Activated T-helper 17 cell treated with anti-CD3 and anti-CD28 coated beads, Interleukin-2, amount 50 U/mL, for 72 hours (primary cell): ENCODE data around the gene FANCI. TPM values are rescaled to one million over a fixed set of nuclear protein-coding genes. Genes with fewer than 3 reads are reported as not detected.
"Not testable (repeated sequence)": the region's sequence is repeated elsewhere in the genome, so short reads cannot be mapped to it uniquely, and the experiment has no call there.

Source experiments
- ATAC-seq: fragments of 150-1000 bp; cut with Tn5 transposase; replicated peaks from 2 replicates; pipeline ENCODE4 v1.10.0; 2021; ENCODE audit warnings: mild to moderate bottlenecking, moderate library complexity
- H3K27ac Mint-ChIP-seq: one replicate; pipeline ENCODE4 v1.8.0; 2022; ENCODE audit warnings: mixed read lengths
- H3K27me3 Mint-ChIP-seq: one replicate; pipeline ENCODE4 v1.8.0; 2022; ENCODE audit warnings: mixed read lengths
- H3K36me3 Mint-ChIP-seq: one replicate; pipeline ENCODE4 v1.8.0; 2022; ENCODE audit warnings: low read depth, mild to moderate bottlenecking, mixed read lengths
- H3K4me1 Mint-ChIP-seq: one replicate; pipeline ENCODE4 v1.8.0; 2022; ENCODE audit warnings: mixed read lengths
- H3K4me3 Mint-ChIP-seq: one replicate; pipeline ENCODE4 v1.8.0; 2022; ENCODE audit warnings: mild to moderate bottlenecking, mixed read lengths
- H3K9me3 Mint-ChIP-seq: one replicate; pipeline ENCODE4 v1.8.0; 2022; ENCODE audit warnings: mixed read lengths
- total RNA-seq, 2 donors: library from RNA; stranded (reverse); gene quantifications; one replicate each; pipeline ENCODE4 v1.2.3, GENCODE V29; 2022

FANCI gene
- total RNA-seq, 2 donors from 2014 or later: 210 to 232 TPM

DNA sequence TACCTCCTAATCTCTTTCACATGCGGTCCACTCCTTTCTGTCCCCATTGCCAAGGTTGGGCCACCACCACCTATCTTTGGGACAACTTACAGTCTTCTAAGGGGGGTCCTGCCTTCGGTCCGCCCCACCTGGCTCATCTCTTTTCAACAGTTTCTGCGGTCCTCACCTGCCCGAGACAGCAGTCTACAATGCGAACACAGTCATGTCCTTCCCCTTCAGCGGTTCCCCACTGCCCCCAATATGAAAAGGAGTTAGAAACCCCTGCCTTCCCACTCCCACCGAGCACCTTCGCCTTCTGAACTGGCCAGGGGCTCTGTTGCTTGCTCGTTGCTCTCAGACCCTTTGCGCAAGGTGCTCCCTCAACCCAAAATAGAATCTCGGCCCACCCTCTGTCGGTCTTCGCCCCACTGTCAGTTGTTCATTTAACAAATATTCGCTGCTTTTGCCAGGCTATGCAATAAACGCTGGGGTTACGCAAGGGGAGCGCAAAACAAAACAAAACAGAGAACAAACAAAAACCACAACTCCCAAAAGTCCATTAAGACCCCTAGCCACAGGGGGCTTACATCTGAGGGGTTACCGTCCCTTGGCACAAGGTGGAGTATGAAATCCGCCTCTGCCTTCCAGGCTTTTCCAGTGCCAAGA, 611 bp upstream of the FANCI start:
- no peak for ATAC-seq
- Mint-ChIP-seq H3K4me3 (peak overlapping the region; percentile 99), H3K36me3 (peaks cover 47% of the 10 kb centered on the region), H3K4me1 (peaks cover 23% of the 10 kb centered on the region), H3K9me3 (no peaks in the 10 kb centered on the region), H3K27ac (peak overlapping the region; percentile 94), H3K27me3 (no peaks in the 10 kb centered on the region)

DNA sequence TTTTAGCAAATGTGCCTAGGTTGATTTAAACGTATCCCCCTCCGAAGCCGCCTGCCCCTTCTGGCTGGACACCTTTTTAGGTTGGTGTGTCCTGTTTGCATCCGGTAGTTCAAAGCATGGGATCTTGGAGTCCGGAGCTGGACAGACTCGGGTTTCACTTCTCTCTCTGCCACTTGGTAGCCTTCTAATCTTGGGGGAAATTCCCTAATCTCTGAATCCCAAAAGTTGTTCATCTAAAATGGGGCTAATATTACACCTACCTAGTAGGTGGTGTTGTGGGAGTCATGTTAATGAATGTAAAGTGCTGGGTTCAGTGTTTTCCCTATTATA, 760 bp downstream of the FANCI start:
- Mint-ChIP-seq H3K4me3 (peak overlapping the region; percentile 99), H3K27me3 (no peaks in the 10 kb centered on the region), H3K4me1 (peaks cover 23% of the 10 kb centered on the region), H3K27ac (peak overlapping the region; percentile 94), H3K36me3 (peaks cover 60% of the 10 kb centered on the region), H3K9me3 (no peaks in the 10 kb centered on the region)
- peak; percentile 3 for ATAC-seq

DNA sequence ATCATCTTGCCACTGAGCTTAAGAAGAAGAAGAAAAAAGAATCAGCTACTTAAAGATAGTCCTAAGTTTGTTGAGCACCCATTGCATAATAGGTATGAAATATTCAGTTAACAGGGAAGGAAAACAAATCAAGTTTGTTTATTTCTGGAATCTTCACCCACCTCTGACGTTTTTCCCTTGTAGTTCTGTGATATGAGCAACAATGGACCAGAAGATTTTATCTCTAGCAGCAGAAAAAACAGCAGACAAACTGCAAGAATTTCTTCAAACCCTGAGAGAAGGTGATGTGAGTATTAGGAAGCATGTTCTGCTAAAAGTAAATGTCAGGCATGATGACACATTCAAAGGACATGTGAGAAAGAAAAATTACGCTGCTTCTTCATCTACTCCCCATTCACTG, 3.7 kb downstream of the FANCI start:
- no peak for ATAC-seq
- H3K4me1 Mint-ChIP-seq: peaks cover 23% of the 10 kb centered on the region
- H3K4me3 Mint-ChIP-seq: no peak overlapping the region
- no peak overlapping the region for H3K27ac Mint-ChIP-seq
- no peaks in the 10 kb centered on the region for H3K27me3 Mint-ChIP-seq
- peaks cover 85% of the 10 kb centered on the region for H3K36me3 Mint-ChIP-seq
- no peaks in the 10 kb centered on the region for H3K9me3 Mint-ChIP-seq

DNA sequence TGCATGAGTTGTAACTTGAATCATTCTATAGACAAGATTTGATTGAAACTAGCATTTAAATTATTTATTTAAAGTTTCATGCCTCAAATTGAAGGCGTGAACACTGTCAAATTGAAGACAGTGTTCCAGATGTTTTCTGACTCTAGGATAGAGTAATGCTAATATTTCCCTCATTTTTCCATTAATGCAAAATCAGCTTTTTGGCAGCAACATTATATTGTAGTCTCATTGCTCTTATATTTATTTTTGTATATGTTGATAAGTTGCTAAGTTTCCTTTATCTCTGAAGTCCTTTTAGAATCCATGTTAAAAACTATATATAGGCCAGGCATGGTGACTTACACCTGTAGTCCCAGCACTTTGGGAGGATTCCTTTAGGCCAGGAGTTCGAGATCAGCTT, 4.8 kb downstream of the FANCI start:
- Mint-ChIP-seq H3K27ac (no peak overlapping the region), H3K27me3 (no peaks in the 10 kb centered on the region), H3K36me3 (peaks cover 95% of the 10 kb centered on the region), H3K4me1 (peaks cover 23% of the 10 kb centered on the region), H3K9me3 (no peaks in the 10 kb centered on the region), H3K4me3 (no peak overlapping the region)
- ATAC-seq: no peak

DNA sequence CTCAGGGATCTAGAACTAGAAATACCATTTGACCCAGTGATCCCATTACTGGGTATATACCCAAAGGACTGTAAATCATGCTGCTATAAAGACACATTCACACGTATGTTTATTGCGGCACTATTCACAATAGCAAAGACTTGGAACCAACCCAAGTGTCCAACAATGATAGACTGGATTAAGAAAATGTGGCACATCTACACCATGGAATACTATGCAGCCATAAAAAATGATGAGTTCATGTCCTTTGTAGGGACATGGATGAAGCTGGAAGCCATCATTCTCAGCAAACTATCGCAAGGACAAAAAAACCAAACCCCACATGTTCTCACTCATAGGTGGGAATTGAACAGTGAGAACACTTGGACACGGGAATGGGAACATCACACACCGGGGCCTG, 6.4 kb downstream of the FANCI start:
- not testable (repeated sequence) for ATAC-seq, H3K4me3 Mint-ChIP-seq

DNA sequence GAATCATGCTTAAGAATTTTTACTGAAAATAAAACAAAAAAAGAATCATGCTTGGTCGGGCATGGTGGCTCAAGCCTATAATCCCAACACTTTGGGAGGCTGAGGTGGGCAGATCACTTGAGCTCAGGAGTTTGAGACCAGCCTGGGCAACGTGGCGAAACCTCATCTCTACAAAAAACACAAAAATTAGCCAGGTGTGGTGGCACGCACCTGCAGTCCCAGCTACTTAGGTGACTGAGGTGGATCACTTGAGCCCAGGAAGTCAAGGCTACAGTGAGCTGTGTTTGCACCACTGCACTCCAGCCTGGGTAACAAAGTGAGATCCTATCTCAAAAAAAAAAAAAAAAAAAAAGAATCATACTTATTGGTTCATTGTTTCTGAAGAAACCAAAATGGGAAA, 33.5 kb downstream of the FANCI start:
- H3K36me3 Mint-ChIP-seq: peaks cover 83% of the 10 kb centered on the region
- H3K27me3 Mint-ChIP-seq, H3K4me1 Mint-ChIP-seq, ATAC-seq, H3K4me3 Mint-ChIP-seq, H3K9me3 Mint-ChIP-seq, H3K27ac Mint-ChIP-seq: not testable (repeated sequence)

More for the DNA sequence above, 6.4 kb downstream of the FANCI start:
- peaks cover 87% of the 10 kb centered on the region for H3K36me3 Mint-ChIP-seq
- not testable (repeated sequence) for H3K27ac Mint-ChIP-seq, H3K9me3 Mint-ChIP-seq, H3K27me3 Mint-ChIP-seq
- peaks cover 17% of the 10 kb centered on the region for H3K4me1 Mint-ChIP-seq

DNA sequence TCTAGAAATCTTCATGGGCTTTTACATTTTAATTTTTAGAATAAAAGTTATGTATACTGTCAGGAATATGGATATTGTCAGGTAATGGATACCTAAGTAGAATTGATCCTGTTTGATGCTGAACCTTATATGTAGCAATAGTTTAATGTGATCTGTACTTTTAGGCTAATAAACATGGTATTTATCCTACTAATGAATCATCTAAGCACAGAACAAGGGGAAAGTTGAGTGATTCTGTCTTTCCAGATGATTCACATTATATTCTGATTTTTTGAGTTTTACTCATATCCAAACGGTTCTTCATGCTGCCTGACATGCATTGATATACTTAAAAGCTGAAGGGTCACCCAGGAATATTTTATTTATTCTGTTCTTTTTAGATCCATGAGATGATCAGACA, 34.5 kb downstream of the FANCI start:
- H3K36me3 Mint-ChIP-seq: peaks cover 91% of the 10 kb centered on the region
- peaks cover 5% of the 10 kb centered on the region for H3K4me1 Mint-ChIP-seq
- no peaks in the 10 kb centered on the region for H3K9me3 Mint-ChIP-seq
- no peak overlapping the region for H3K4me3 Mint-ChIP-seq
- H3K27ac Mint-ChIP-seq: peak overlapping the region; percentile 4
- no peaks in the 10 kb centered on the region for H3K27me3 Mint-ChIP-seq
- ATAC-seq: peak; percentile 78

DNA sequence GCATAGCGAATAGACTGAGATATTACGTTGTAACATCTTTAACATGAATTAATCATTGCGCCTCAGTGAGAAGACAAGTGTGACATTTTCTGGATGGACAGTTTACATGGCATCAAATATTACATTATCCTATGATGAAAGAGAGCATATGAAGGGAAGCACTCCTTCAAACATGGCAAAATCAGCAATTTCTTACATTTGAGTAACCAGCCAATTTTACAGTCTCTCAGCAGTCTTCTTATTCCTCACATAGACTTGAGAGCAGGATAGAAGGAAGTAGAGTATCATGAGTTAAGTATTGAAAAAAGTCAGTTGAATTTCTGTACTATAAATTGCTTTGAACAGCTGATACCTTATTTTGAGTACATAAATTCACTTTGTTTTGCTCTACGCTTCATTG, 38.9 kb downstream of the FANCI start:
- Mint-ChIP-seq H3K27ac (no peak overlapping the region), H3K36me3 (peaks cover 92% of the 10 kb centered on the region), H3K4me3 (no peak overlapping the region), H3K4me1 (peaks cover 5% of the 10 kb centered on the region), H3K9me3 (no peaks in the 10 kb centered on the region), H3K27me3 (no peaks in the 10 kb centered on the region)
- no peak for ATAC-seq

DNA sequence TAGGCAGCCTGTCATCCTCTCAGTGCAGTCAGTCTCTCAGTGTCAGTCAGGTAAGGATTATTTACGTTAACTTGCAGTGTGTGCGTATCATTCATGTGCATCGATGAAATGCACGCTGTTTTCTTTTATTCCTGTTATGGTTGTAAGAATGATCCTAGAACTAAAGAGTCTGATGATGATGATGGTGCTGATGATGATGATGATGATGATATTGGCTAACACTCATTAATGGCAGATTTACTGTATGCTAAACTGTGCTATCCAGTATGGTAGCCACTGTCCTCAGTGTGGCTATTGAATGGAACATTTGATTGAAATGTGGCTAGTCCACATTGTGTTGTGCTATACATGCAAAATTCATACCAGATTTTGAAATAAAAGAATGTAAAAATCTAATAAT, 39.4 kb downstream of the FANCI start:
- Mint-ChIP-seq H3K36me3 (peaks cover 92% of the 10 kb centered on the region), H3K27ac (no peak overlapping the region), H3K27me3 (no peaks in the 10 kb centered on the region), H3K4me3 (no peak overlapping the region), H3K4me1 (peaks cover 5% of the 10 kb centered on the region), H3K9me3 (no peaks in the 10 kb centered on the region)
- ATAC-seq: no peak

DNA sequence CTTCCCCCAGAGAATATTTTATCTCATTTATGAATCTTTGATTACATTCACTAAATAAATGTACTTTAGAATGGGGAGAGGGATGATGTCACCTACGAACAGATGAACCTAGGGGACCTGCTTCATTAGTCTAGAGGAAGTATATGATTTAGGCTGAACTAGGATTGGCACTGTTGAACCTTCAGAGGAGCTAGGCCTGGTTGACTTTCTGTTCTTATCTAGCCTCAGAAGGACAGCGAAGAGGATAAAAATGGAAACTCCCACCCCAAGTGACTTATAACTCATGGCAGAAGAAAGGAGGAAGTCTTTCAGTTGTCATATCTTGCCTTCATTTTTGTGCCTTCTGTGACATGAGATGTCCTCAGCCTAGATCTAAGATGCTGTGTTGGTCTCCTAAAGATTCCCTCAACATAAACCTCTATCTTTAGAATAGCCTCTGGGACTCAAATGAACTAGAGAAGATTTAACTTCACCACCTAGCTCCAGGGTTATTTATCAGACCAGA, 48.2 kb downstream of the FANCI start:
- no peak overlapping the region for H3K4me3 Mint-ChIP-seq
- H3K4me1 Mint-ChIP-seq: no peaks in the 10 kb centered on the region
- no peaks in the 10 kb centered on the region for H3K9me3 Mint-ChIP-seq
- no peaks in the 10 kb centered on the region for H3K27me3 Mint-ChIP-seq
- H3K36me3 Mint-ChIP-seq: peaks cover 87% of the 10 kb centered on the region
- ATAC-seq: no peak
- H3K27ac Mint-ChIP-seq: no peak overlapping the region

DNA sequence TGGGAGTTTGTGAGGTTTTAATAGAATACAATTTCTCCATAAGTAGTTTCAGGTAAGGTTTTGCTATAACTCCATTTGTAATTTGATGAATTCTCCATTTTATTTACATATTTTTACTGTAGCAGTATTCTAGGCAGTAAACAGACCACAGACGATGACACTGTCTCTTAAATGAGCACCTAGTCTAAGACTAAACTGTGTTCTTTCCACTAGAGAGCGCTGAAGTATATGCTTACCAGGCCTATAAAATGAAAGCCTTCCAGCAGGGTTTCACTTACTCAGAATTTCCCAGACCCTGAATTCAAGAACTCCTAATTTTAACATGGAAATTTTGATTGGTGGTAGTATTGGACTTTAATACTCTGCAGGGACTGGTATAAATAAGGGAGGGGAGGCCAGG, 49.2 kb downstream of the FANCI start:
- Mint-ChIP-seq H3K4me3 (no peak overlapping the region), H3K9me3 (no peaks in the 10 kb centered on the region), H3K36me3 (peaks cover 86% of the 10 kb centered on the region), H3K27ac (no peak overlapping the region), H3K27me3 (no peaks in the 10 kb centered on the region), H3K4me1 (no peaks in the 10 kb centered on the region)
- no peak for ATAC-seq

DNA sequence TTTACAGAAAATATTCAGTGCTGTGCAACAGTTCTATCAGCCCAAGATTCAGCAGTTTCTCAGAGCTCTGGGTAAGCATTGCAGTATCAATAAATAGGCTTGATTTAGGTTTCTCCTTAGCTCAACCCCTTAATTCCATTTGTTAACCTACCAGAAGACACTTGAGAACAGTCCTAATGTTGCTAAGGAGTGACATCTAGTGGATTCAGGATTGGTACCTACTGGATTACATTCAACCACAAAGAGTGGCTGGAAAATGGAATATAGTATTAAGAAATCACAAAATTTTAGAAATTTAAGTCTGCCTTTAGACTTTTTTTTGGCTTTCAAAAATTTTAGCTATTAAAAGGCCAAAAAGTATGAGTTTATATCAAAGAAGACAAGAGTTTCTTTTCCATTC, 56.1 kb downstream of the FANCI start:
- H3K27ac Mint-ChIP-seq: peak overlapping the region; percentile 8
- no peaks in the 10 kb centered on the region for H3K27me3 Mint-ChIP-seq
- H3K9me3 Mint-ChIP-seq: no peaks in the 10 kb centered on the region
- H3K4me3 Mint-ChIP-seq: no peak overlapping the region
- H3K4me1 Mint-ChIP-seq: peaks cover 5% of the 10 kb centered on the region
- ATAC-seq: no peak
- peaks cover 83% of the 10 kb centered on the region for H3K36me3 Mint-ChIP-seq

DNA sequence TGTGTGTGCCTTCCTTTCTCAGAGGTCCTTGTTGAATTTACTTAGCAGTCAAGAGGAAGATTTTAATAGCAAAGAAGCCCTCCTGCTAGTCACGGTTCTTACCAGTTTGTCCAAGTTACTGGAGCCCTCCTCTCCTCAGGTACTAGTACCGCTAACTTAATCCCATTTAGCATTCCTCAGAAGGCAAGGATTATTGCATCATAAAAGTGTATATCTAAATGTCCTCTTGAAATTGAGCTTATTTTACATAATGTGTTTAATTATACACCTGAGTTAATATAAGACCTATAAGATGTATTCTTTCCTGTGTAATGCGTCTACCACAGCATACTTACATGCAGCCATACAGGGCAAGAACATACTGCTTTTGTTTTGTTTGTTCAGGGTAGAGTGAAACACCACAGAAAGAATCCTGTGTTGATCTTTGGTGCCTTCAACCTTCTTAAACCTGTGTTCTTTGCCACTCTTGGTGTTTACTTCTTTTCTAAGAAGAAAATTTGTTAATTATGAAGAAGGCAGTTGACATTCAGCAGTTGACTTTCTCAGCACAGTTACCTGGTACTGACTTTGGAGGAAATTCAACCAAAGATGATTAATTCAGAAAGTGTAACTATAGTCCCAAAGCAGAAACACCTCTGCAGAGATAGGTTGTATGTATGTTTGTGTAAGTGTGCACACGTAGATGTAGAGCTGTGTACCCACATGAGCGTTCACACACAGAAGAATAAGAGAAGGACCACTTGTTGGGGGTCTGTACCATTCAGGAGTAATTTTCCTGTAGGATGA, 57.7 kb downstream of the FANCI start:
- peaks cover 5% of the 10 kb centered on the region for H3K4me1 Mint-ChIP-seq
- no peaks in the 10 kb centered on the region for H3K27me3 Mint-ChIP-seq
- peak overlapping the region; percentile 18 for H3K27ac Mint-ChIP-seq
- ATAC-seq: peak; percentile 85
- no peak overlapping the region for H3K4me3 Mint-ChIP-seq
- peaks cover 90% of the 10 kb centered on the region for H3K36me3 Mint-ChIP-seq
- H3K9me3 Mint-ChIP-seq: no peaks in the 10 kb centered on the region

DNA sequence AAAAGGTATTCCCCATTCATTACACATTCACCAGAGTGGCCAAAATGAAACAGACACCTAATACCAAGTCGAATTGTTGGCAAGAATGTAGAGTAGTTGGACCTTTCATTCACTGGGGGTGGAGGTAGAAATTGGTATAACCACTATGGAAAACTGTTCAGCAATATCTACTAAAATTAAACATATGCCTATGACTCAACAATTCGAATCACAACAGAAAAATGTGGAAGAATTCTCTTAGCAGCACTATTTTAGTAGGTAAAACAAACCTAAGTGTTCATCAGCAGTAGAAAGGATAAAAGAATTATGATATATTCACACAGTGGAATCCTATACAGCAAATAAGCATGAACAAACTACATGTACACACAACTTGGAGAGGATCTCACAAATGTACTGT, 60.2 kb downstream of the FANCI start:
- Mint-ChIP-seq H3K4me3 (no peak overlapping the region), H3K4me1 (peaks cover 5% of the 10 kb centered on the region), H3K27me3 (no peaks in the 10 kb centered on the region), H3K27ac (no peak overlapping the region), H3K36me3 (peaks cover 97% of the 10 kb centered on the region), H3K9me3 (no peaks in the 10 kb centered on the region)
- ATAC-seq: no peak

DNA sequence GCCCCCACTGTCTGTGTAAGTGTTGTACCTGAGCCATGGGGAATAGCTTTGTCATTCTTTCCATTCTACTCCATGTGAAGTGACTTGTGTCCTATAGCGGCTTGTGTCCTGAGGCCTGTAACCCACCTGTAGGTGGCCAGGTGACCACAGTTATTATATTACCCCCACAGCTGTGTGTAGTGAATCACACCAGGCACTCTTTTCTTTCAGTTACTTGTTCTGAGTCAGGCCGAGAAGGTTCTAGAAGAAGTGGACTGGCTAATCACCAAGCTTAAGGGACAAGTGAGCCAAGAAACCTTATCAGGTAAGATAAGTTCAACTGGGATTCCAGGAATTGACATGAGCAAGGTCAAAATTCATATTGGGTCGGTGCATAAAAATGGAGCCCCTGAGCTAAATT, 61.6 kb downstream of the FANCI start:
- ATAC-seq: no peak
- Mint-ChIP-seq H3K4me1 (peaks cover 6% of the 10 kb centered on the region), H3K36me3 (peaks cover 97% of the 10 kb centered on the region), H3K27me3 (no peaks in the 10 kb centered on the region), H3K27ac (no peak overlapping the region), H3K9me3 (no peaks in the 10 kb centered on the region), H3K4me3 (no peak overlapping the region)
